Measurements from ENCODE around the gene PPIL1. TPM values are rescaled to one million over a fixed set of nuclear protein-coding genes. Genes with fewer than 3 reads are reported as not detected.

Gene PPIL1
- total RNA-seq, 3 donors from 2014 or later = 7.2 to 14.2 (median 10.5) TPM

GRCh38 chr6:36840432-36841403, 33.9 kb downstream of the PPIL1 start:
- H3K36me3 ChIP-seq (ENCODE audit: low read depth) = no peaks in the 10 kb centered on the region
- H3K9me3 ChIP-seq = no peaks in the 10 kb centered on the region
- TF ChIP-seq CTCF (IDR thresholded peaks at IDR 0.05) = no peak
- intact Hi-C loops (cut with DNase I, micrococcal nuclease) = no loop called here
- ATAC-seq (peak; percentile 26), DNase-seq (no peak)
- no peak overlapping the region for H3K4me3 ChIP-seq
- H3K4me1 ChIP-seq (ENCODE audit: low read depth) = peaks cover 11% of the 10 kb centered on the region

DNA sequence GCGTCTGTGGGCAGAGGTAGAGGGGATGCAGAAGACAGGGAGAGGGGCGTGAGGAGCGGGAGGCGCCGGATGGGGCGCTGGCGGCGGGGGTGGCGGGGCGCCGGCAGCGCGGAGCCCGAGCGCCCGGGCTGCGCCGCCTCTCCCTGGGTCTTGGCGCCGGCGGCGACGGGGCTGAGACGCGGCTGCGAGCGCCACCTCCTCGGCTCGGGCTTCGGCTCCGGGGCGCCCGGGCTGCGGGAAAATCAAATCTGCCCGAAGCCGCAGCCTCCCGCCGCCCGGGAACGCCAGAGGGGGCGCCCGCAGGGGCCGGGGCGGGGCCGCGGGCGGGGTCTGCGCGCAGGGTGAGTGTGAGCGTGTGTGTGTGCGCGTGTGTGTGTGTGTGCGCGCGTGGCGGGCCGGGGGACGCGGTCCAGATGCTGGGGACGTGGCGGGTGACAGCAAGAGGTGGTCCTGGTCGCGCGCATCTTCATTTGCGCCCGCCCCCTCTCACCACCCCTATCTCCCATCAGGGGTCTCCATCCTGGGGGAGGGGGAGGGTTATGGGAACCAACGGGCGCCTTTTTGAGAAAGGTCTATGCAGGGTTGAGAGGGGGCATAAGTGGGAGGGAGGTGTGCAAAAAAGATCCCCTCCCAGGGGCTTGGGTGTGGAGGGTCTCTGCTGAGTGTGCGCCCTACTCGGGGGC, 34.7 kb downstream of the PPIL1 start:
- Histone ChIP-seq H3K9me3 (no peaks in the 10 kb centered on the region), H3K4me3 (no peak overlapping the region), H3K36me3 (ENCODE audit: low read depth) (no peaks in the 10 kb centered on the region), H3K4me1 (ENCODE audit: low read depth) (peaks cover 11% of the 10 kb centered on the region)
- ATAC-seq (peak; percentile 59), DNase-seq (peak in 1 of 3 donors; percentile 49)
- TF ChIP-seq CTCF (IDR thresholded peaks at IDR 0.05) = no peak
- intact Hi-C loops (cut with DNase I, micrococcal nuclease) = no loop called here

DNA sequence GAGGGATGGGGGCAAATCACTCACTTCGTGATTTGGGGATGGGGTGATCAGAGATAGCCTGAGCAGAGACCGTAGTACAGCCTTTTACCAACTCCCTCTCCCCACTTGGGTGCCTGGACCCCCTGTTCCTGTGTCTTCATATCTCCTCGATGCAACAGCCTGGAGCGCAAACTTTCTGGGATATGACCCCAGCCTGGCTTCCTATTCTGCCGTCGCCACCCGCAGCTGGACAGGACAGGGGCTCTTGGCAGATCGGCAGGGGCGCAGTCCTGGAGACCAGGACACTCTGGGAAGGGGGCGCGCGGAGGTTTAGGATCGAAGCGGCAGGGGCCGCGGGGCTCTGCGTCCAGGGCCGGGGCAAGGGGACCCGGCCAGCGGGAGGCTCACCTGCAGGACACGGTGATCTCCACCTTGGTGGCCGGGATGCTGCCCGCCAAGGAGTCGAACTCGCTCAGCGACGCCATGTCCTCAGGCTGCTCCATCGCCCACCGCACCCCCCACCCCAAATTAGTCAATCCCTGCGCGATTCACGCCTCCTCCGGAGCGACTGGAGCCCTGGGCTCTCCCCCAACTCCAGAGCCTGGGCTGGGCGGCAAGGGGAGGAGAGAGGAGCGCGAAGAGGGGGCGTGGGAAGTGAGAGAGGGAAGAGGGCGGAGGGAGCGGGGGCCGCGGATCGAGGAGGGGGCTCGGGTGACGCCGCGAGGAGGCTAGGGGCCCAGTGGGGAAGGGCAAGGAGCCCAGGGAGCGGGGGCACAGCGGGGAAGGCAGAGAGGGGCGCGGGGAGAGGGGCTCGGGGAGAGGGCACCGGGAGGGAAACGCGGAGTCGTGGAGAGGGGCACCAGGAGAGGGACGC, 35.5 kb downstream of the PPIL1 start, which contains the start of gene CPNE5:
CPNE5 (minus strand) TSS at position 549 of the 853 bp plus-strand sequence; CDS start at position 482, 67 bp downstream.
- ATAC-seq (no peak), DNase-seq (no peak)
- no peaks in the 10 kb centered on the region for H3K36me3 ChIP-seq (ENCODE audit: low read depth)

GRCh38 chr6:36837686-36838085, 36.9 kb downstream of the PPIL1 start:
- intact Hi-C loops (cut with DNase I, micrococcal nuclease) = no loop called here
- TF ChIP-seq CTCF (IDR thresholded peaks at IDR 0.05) = no peak
- DNase-seq (no peak), ATAC-seq (no peak)
- Histone ChIP-seq H3K4me1 (ENCODE audit: low read depth) (peaks cover 11% of the 10 kb centered on the region), H3K4me3 (no peak overlapping the region), H3K9me3 (no peaks in the 10 kb centered on the region), H3K36me3 (ENCODE audit: low read depth) (no peaks in the 10 kb centered on the region)

More for the DNA sequence above, 35.5 kb downstream of the PPIL1 start, which contains the start of gene CPNE5:
- H3K4me3 ChIP-seq = no peak within 1 kb of the TSS
- TF ChIP-seq CTCF (IDR thresholded peaks at IDR 0.05) = no peak
- intact Hi-C loops (cut with DNase I, micrococcal nuclease) = no loop called here
- peaks cover 11% of the 10 kb centered on the region for H3K4me1 ChIP-seq (ENCODE audit: low read depth)
- no peaks in the 10 kb centered on the region for H3K9me3 ChIP-seq

GRCh38 chr6:36837022-36837339, 37.6 kb downstream of the PPIL1 start:
- intact Hi-C loops (cut with DNase I, micrococcal nuclease) = no loop called here

More at GRCh38 chr6:36837022-36837339, 37.6 kb downstream of the PPIL1 start:
- DNase-seq = no peak
- TF ChIP-seq CTCF (IDR thresholded peaks at IDR 0.05) = no peak
- Histone ChIP-seq H3K36me3 (ENCODE audit: low read depth) (no peaks in the 10 kb centered on the region), H3K4me1 (ENCODE audit: low read depth) (peaks cover 11% of the 10 kb centered on the region), H3K9me3 (no peaks in the 10 kb centered on the region), H3K4me3 (no peak overlapping the region)
- no peak for ATAC-seq
